Kidney (tissue), 14 donors: ENCODE measurements around the gene PDHX. TPM values are rescaled to one million over a fixed set of nuclear protein-coding genes. Genes with fewer than 3 reads are reported as not detected.

Experiments
- DNase-seq, 5 donors: peaks; one replicate each; pipeline ENCODE4 v3.0.0-alpha.2; 2013 to 2020
- FAIRE-seq: peaks from 2 replicates; lab custom pipeline; 2012; peaks lifted over from hg19 to GRCh38; lab: Jason Lieb, UNC
- H3K27ac ChIP-seq, 2 donors: one replicate each; pipeline ENCODE4 v1.7.0; 2013; ENCODE audit warnings: low read depth in 2 of 2, low read length in 2 of 2, inconsistent platforms in 1 of 2
- H3K27me3 ChIP-seq: one replicate; pipeline ENCODE4 v1.7.1; 2013; ENCODE audit warnings: low read length, inconsistent platforms; ENCODE audit not compliant: control insufficient read depth, insufficient read depth
- H3K36me3 ChIP-seq, 3 donors: one replicate each; pipeline versions ENCODE4 v1.7.0 to v1.7.1; 2013; ENCODE audit warnings: low read length in 3 of 3, control low read depth in 1 of 3, inconsistent platforms in 1 of 3; ENCODE audit not compliant: insufficient read depth in 3 of 3, control insufficient read depth in 2 of 3
- H3K4me1 ChIP-seq, 3 donors: one replicate each; pipeline versions ENCODE4 v1.7.0 to v1.7.1; 2013; ENCODE audit warnings: low read length in 3 of 3, inconsistent platforms in 1 of 3, low read depth in 1 of 3; ENCODE audit not compliant: control insufficient read depth in 2 of 3, insufficient read depth in 2 of 3
- H3K4me3 ChIP-seq, 3 donors: one replicate each; pipeline versions ENCODE4 v1.7.0 to v1.8.1; 2013; ENCODE audit warnings: low read length in 3 of 3, control low read depth in 1 of 3, inconsistent platforms in 1 of 3
- H3K9ac ChIP-seq, 3 donors: one replicate each; pipeline versions ENCODE4 v1.7.0 to v1.7.1; 2013; ENCODE audit warnings: low read length in 3 of 3, control low read depth in 1 of 3, inconsistent platforms in 1 of 3
- H3K9me3 ChIP-seq, 3 donors: one replicate each; pipeline versions ENCODE4 v1.7.0 to v1.7.1; 2013; ENCODE audit warnings: low read length in 3 of 3, control low read depth in 1 of 3, inconsistent platforms in 1 of 3; ENCODE audit not compliant: control insufficient read depth in 2 of 3, insufficient read depth in 1 of 3
- intact Hi-C: fragments of 100-400 bp; cut with DNase I; formaldehyde crosslinking; loops from one replicate; pipeline ENCODE4 v1.11.1; 2022
- polyA plus RNA-seq: library from polyadenylated mRNA; stranded (reverse); fragments of 350-450 nt; fragmentation: Illumina TruSeq; extraction: RNeasy Lipid Tissue Mini Kit (QIAGEN cat#74804); gene quantifications from one replicate; pipeline ENCODE4 v1.2.3, GENCODE V29; 2014; ENCODE audit warnings: low read depth, low replicate concordance; ENCODE audit not compliant: insufficient read depth
- total RNA-seq: library from RNA; stranded (reverse); fragmentation: NEBNext Ultra II Directional; extraction: Animal tissue kit (Norgen Biotek cat#: 25700); gene quantifications from one replicate; pipeline ENCODE4 v1.2.1, GENCODE V29; 2021
- TF ChIP-seq, protein P1 (sequence below): IDR thresholded peaks from 3 replicates; pipeline ENCODE4 v1.5.1; 2012; ENCODE audit warnings: mild to moderate bottlenecking, moderate library complexity, borderline replicate concordance; ENCODE audit not compliant: insufficient read depth; ENCODE audit errors: extremely low read depth
- donor health status: control.
- donor health status: control.
- donor health status: control.
- donor health status: control.
- donor health status: control.
- donor health status: DM: yes; HTN: yes; CAD: no.
- donor health status: Normal renal cell carcinoma (clear cell type).

PDHX gene
- total and polyA plus RNA-seq, 2 donors from 2014 or later, result 29.6 to 32.6 TPM

DNA sequence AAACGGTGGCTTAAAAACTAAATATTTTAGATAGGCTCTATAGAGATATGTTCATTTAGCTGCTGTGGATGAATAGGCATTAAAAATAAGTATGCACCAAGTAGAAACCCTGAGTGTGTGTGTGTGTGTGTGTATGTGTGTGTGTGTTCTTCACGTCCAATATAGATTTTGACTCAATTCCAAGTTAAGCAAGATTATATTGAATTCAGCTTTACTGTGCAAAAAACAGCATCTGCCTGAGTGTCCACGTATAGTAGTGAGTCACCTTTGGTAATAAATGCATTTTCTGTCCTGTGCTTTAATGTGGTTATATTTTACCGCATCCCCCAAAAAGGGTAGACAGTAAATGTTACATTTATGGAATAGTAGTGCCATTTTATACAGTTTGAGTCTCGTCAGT, 71.2 kb downstream of the PDHX start:
- H3K27ac ChIP-seq, result no peak overlapping the region
- no peaks in the 10 kb centered on the region for H3K9me3 ChIP-seq
- intact Hi-C loops, result no loop called here
- FAIRE-seq (no peak), DNase-seq (no peak)
- H3K4me1 ChIP-seq, result peaks cover 0 to 2% (median 0%) of the 10 kb centered on the region in 3 donors
- no peak overlapping the region for H3K4me3 ChIP-seq
- no peaks in the 10 kb centered on the region for H3K27me3 ChIP-seq
- H3K9ac ChIP-seq, result no peak overlapping the region
- peaks cover 0 to 10% (median 0%) of the 10 kb centered on the region in 3 donors for H3K36me3 ChIP-seq
- TF ChIP-seq, protein P1, sequence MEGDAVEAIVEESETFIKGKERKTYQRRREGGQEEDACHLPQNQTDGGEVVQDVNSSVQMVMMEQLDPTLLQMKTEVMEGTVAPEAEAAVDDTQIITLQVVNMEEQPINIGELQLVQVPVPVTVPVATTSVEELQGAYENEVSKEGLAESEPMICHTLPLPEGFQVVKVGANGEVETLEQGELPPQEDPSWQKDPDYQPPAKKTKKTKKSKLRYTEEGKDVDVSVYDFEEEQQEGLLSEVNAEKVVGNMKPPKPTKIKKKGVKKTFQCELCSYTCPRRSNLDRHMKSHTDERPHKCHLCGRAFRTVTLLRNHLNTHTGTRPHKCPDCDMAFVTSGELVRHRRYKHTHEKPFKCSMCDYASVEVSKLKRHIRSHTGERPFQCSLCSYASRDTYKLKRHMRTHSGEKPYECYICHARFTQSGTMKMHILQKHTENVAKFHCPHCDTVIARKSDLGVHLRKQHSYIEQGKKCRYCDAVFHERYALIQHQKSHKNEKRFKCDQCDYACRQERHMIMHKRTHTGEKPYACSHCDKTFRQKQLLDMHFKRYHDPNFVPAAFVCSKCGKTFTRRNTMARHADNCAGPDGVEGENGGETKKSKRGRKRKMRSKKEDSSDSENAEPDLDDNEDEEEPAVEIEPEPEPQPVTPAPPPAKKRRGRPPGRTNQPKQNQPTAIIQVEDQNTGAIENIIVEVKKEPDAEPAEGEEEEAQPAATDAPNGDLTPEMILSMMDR, result no peak

DNA sequence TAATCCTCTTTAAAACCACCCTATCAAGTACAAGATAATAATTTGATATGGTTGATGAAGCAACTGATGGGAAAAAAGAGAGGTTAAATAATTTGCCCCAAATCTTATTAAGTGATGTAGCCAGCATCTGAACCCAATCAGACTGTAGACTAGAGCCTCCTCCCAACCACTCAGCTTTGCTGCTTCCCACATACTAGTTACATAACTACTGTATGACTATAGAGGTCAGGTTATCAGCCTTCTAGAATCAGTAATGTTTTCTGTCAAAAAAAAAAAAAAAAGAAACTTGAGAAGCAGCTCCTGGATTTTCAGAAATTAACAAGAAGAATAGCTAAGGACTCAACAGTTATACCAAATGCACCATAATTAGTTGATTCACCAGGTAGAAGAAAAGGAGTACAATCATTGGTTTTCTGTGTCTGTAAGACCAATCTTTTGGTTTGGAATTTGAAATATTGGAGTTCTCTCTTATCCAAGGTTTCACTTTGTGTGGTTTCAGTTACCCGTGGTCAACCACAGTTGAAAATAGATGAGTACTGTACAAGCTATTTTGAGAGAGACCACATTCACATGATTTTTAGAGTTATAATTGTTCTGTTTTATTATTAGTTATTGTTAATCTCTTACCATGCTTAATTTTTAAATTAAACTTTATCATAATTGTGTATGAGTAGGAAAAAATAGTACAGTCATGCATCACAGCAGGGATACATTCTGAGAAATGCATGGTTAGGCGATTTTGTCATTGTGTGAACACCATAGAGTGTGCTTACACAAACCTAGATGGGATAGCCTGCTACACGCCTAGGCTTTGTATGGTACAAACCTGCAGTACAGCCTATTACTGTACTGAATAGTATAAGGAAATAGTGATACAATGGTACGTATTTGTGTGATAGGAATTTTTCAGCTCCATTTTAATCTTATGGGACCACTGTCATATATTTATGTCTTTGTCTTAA, 72.2 kb downstream of the PDHX start:
- no peak overlapping the region for H3K9ac ChIP-seq
- H3K27me3 ChIP-seq, result no peaks in the 10 kb centered on the region
- intact Hi-C loops, result no loop called here
- DNase-seq, result no peak
- FAIRE-seq, result no peak
- peaks cover 0 to 2% (median 0%) of the 10 kb centered on the region in 3 donors for H3K4me1 ChIP-seq
- H3K27ac ChIP-seq, result no peak overlapping the region
- no peak overlapping the region for H3K4me3 ChIP-seq
- TF ChIP-seq, protein P1, result no peak
- H3K9me3 ChIP-seq, result no peaks in the 10 kb centered on the region
- H3K36me3 ChIP-seq, result peaks cover 0 to 10% (median 0%) of the 10 kb centered on the region in 3 donors

DNA sequence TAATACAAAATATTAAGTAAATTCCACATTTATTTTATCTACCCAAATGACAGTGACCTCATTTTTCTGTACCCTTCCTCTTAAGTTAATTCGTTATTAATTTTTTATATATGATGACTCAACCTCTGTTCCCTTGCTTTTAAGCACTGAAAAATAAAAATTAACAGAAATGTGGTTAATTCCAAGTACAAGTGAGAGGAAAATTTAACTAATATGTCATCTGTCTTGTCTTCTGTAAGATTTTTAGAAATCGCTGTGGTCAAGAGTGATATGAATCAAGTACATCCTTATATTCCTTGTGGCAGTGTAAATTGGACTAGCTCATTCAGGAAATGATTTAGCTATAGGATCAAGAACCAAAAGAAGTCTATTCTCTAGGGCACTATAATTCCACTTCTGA, 74.5 kb downstream of the PDHX start:
- no peak for FAIRE-seq
- intact Hi-C loops, result no loop called here

More for the DNA sequence above, 74.5 kb downstream of the PDHX start:
- Histone ChIP-seq H3K9ac (no peak overlapping the region), H3K9me3 (no peaks in the 10 kb centered on the region), H3K27me3 (no peaks in the 10 kb centered on the region), H3K36me3 (peaks cover 0 to 5% (median 0%) of the 10 kb centered on the region in 3 donors), H3K4me3 (no peak overlapping the region), H3K4me1 (peaks cover 0 to 2% (median 0%) of the 10 kb centered on the region in 3 donors), H3K27ac (no peak overlapping the region)
- DNase-seq, result no peak
- TF ChIP-seq, protein P1, result no peak
